Trophoblast cell (in vitro differentiated cells and primary cell): ENCODE measurements around the gene MEF2D.
A peak's percentile ranks its signal among the peaks of the same experiment; 100 is the strongest.

Experiments
- DNase-seq, 2 donors: peaks; one replicate each; pipeline ENCODE4 v3.0.0-alpha.2; 2016
- H2AFZ ChIP-seq: 2 replicates; pipeline ENCODE4 v1.6.1; 2013; ENCODE audit warnings: low read length, moderate library complexity, mild to moderate bottlenecking; ENCODE audit not compliant: insufficient read depth, poor library complexity
- H2AK5ac ChIP-seq: 2 replicates; pipeline ENCODE4 v1.6.1; 2013; ENCODE audit warnings: mild to moderate bottlenecking, low read length
- H2BK120ac ChIP-seq: 2 replicates; pipeline ENCODE4 v1.6.1; 2013; ENCODE audit warnings: low read length, mild to moderate bottlenecking, moderate library complexity; ENCODE audit not compliant: insufficient read depth, poor library complexity
- H2BK12ac ChIP-seq: 2 replicates; pipeline ENCODE4 v1.6.1; 2013; ENCODE audit warnings: mild to moderate bottlenecking, low read length, moderate library complexity
- H2BK5ac ChIP-seq: 2 replicates; pipeline ENCODE4 v1.6.1; 2013; ENCODE audit warnings: low read length, low read depth, moderate library complexity, mild to moderate bottlenecking; ENCODE audit not compliant: poor library complexity
- H3K14ac ChIP-seq: 2 replicates; pipeline ENCODE4 v1.6.1; 2013; ENCODE audit warnings: mild to moderate bottlenecking, low read length
- H3K18ac ChIP-seq: 2 replicates; pipeline ENCODE4 v1.6.1; 2013; ENCODE audit warnings: mild to moderate bottlenecking, low read length
- H3K23ac ChIP-seq: 2 replicates; pipeline ENCODE4 v1.6.1; 2013; ENCODE audit warnings: low read length
- H3K27ac ChIP-seq: 2 replicates; pipeline ENCODE4 v1.5.1; 2013; ENCODE audit warnings: low read depth, mild to moderate bottlenecking, inconsistent platforms, low read length, moderate library complexity
- H3K27me3 ChIP-seq: 2 replicates; pipeline ENCODE4 v1.6.1; 2013; ENCODE audit warnings: inconsistent platforms, mild to moderate bottlenecking, low read length, moderate library complexity; ENCODE audit not compliant: insufficient read depth
- H3K36me3 ChIP-seq, 2 experiments: 1 replicate in 1 of 2; 2 replicates in 1 of 2; pipeline ENCODE4 v1.6.1; 2013; ENCODE audit warnings: low read length in 2 of 2, mild to moderate bottlenecking in 2 of 2, moderate library complexity in 1 of 2; ENCODE audit not compliant: insufficient read depth in 2 of 2, control insufficient read depth in 1 of 2
- H3K4ac ChIP-seq: 2 replicates; pipeline ENCODE4 v1.6.1; 2013; ENCODE audit warnings: low read depth, mild to moderate bottlenecking, low read length, moderate library complexity
- H3K4me1 ChIP-seq, 2 experiments: 1 replicate in 1 of 2; 2 replicates in 1 of 2; pipeline ENCODE4 v1.6.1; 2013; ENCODE audit warnings: low read length in 2 of 2, mild to moderate bottlenecking in 2 of 2, moderate library complexity in 1 of 2; ENCODE audit not compliant: insufficient read depth in 2 of 2, control insufficient read depth in 1 of 2
- H3K4me2 ChIP-seq: 2 replicates; pipeline ENCODE4 v1.6.1; 2013; ENCODE audit warnings: inconsistent platforms, mild to moderate bottlenecking, low read length, moderate library complexity
- H3K4me3 ChIP-seq: 2 replicates; pipeline ENCODE4 v1.5.1; 2013; ENCODE audit warnings: mild to moderate bottlenecking, low read depth, low read length, inconsistent platforms
- H3K79me1 ChIP-seq: one replicate; pipeline ENCODE4 v1.6.1; 2013; ENCODE audit warnings: low read length
- H3K79me2 ChIP-seq: 2 replicates; pipeline ENCODE4 v1.6.1; 2013; ENCODE audit warnings: low read length, mild to moderate bottlenecking; ENCODE audit not compliant: control insufficient read depth, insufficient read depth, poor library complexity
- H3K9ac ChIP-seq: 2 replicates; pipeline ENCODE4 v1.6.1; 2013; ENCODE audit warnings: mild to moderate bottlenecking, low read length
- H3K9me3 ChIP-seq: 2 replicates; pipeline ENCODE4 v1.6.1; 2013; ENCODE audit warnings: low read depth, mild to moderate bottlenecking, control low read depth, inconsistent platforms, low read length; ENCODE audit not compliant: insufficient read depth
- H4K12ac ChIP-seq: 2 replicates; pipeline ENCODE4 v1.6.1; 2013; ENCODE audit warnings: low read depth, mild to moderate bottlenecking, low read length, moderate library complexity
- H4K8ac ChIP-seq: 2 replicates; pipeline ENCODE4 v1.6.1; 2013; ENCODE audit warnings: low read depth, mild to moderate bottlenecking, low read length, moderate library complexity
- H4K91ac ChIP-seq: one replicate; pipeline ENCODE4 v1.6.1; 2013; ENCODE audit warnings: low read depth, mild to moderate bottlenecking, low read length, moderate library complexity
- WGBS: extraction: QIAGEN DNeasy Blood & Tissue Kit; methylation state at CpG from one replicate; pipeline ENCODE4 v1.1.7; 2013; ENCODE audit warnings: missing lambda C conversion rate; ENCODE audit not compliant: insufficient read length, insufficient coverage; ENCODE audit errors: extremely low coverage; 5-methylcytosine and 5-hydroxymethylcytosine counted together

MEF2D gene

DNA sequence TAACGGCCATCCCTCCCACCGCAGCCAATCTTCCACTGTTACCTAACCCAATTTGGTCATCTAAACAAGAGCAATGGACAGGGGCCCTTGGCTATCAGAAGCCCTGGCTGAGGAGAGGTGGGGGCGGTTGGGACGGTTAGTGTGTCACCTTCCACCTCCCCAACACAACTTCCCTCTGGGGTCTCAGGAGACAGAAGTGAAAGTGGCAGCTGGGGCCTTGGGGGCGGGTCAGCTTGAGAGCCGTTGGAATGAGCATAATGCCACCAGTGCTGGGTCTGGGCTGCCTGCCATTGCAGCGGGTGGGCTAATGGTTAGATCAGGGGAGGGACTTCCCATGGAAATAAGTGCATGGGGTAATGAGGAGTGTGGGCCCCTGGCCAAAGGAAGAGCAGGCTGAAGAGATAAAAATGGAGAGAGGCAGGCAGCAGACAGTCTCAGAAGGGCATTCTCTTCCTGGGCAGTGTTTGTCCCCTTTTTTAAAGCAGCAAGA is 7.9 kb downstream of the MEF2D start:
- H3K23ac ChIP-seq = no peak overlapping the region
- H2AK5ac ChIP-seq = no peak overlapping the region
- WGBS = no CpG with 5 or more reads among the region's 7 CpGs
- H3K9ac ChIP-seq = no peak overlapping the region
- H2BK12ac ChIP-seq = no peak overlapping the region
- no peak for DNase-seq
- no peaks in the 10 kb centered on the region for H3K79me2 ChIP-seq
- H2AFZ ChIP-seq = no peak overlapping the region
- H3K36me3 ChIP-seq = peaks cover 2 to 4% of the 10 kb centered on the region in 2 experiments
- no peak overlapping the region for H3K27ac ChIP-seq
- H3K4me3 ChIP-seq = no peak overlapping the region
- no peaks in the 10 kb centered on the region for H3K27me3 ChIP-seq
- no peak overlapping the region for H3K4me2 ChIP-seq
- H4K8ac ChIP-seq = no peak overlapping the region
- no peak overlapping the region for H3K18ac ChIP-seq
- no peaks in the 10 kb centered on the region for H3K79me1 ChIP-seq
- no peak overlapping the region for H3K4ac ChIP-seq
- H3K14ac ChIP-seq = no peak overlapping the region
- H3K4me1 ChIP-seq = peaks cover 35 to 38% of the 10 kb centered on the region in 2 experiments
- H2BK120ac ChIP-seq = no peak overlapping the region
- no peaks in the 10 kb centered on the region for H3K9me3 ChIP-seq
- no peak overlapping the region for H4K12ac ChIP-seq
- H4K91ac ChIP-seq = no peak overlapping the region
- H2BK5ac ChIP-seq = no peak overlapping the region

DNA sequence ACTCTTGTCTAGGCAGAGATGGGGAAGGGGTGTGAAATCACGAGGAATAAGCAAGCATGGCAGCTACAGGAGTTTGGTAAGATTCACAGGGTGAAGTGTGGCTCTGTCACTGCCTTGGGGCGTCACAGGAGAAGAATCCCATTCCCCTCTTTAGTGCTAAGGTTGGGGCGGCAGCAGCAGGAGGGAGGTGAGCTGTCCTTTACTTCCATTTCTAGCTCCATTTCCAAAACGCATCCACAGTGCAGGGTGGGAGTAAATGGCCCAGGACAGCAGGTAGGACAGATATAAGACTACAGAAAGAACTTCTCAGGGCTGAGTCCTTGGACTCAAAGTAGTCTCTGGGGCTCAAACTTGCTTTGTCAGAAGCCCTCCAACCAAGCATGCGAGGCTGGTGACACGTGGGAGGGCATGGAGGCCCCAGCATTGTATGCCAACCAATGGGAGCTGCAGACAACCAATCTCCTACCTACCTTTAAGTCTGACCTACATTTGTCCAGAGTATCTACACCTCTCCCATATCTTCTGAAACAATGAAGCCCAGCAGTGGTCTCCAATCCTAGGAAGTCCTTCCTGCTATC is 8.5 kb downstream of the MEF2D start:
- no peak for DNase-seq
- H3K4me2 ChIP-seq = no peak overlapping the region
- no peak overlapping the region for H2BK120ac ChIP-seq
- no peaks in the 10 kb centered on the region for H3K79me2 ChIP-seq
- no CpG with 5 or more reads among the region's 6 CpGs for WGBS
- H3K27ac ChIP-seq = no peak overlapping the region
- H3K23ac ChIP-seq = no peak overlapping the region
- H3K36me3 ChIP-seq = peaks cover 2 to 4% of the 10 kb centered on the region in 2 experiments
- H3K14ac ChIP-seq = no peak overlapping the region
- no peak overlapping the region for H4K12ac ChIP-seq
- H4K8ac ChIP-seq = no peak overlapping the region
- no peak overlapping the region for H3K4ac ChIP-seq
- no peak overlapping the region for H4K91ac ChIP-seq
- H3K4me1 ChIP-seq = peaks cover 33 to 35% of the 10 kb centered on the region in 2 experiments
- H2BK12ac ChIP-seq = no peak overlapping the region
- H2AK5ac ChIP-seq = no peak overlapping the region
- no peaks in the 10 kb centered on the region for H3K27me3 ChIP-seq
- H2AFZ ChIP-seq = no peak overlapping the region
- no peak overlapping the region for H3K9ac ChIP-seq
- no peak overlapping the region for H2BK5ac ChIP-seq
- H3K4me3 ChIP-seq = no peak overlapping the region
- H3K18ac ChIP-seq = no peak overlapping the region
- no peaks in the 10 kb centered on the region for H3K79me1 ChIP-seq
- H3K9me3 ChIP-seq = no peaks in the 10 kb centered on the region

DNA sequence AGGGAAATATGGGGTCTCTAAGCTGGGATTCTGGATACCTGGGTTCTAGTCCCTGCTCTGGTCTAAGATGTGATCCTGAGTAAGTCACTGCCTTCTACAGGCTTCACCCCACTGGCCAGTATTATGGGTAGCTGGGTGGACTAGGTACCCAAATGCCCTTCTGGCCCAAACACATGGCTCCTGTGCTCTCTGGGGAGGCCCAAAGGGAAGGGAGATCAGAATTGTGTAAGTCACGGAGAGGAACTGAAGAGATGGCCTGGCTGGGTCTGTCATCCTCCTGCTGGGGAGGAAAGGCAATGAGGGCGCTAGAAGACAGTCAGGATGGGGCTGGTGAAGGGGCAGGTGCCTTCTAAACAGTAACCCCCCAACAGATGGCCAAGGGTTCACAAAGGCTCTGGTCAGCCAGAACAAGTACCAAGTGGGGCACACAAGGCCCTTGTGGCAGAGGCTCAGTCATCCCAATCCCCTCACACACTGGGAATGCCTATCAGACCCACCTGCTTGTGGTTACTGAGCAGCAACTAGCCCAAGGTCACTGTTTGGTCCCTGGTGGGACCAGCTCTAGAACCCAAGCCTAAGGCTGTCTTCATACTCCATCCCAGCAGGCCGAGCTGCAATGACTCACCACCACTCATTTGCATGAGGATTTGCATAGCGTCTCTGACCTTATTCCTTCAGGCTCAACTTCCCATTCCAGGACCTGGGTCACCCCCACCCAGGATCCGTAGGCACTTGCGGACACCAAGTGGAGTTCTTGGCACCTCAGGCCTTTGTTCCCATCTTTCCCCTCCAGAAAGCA is 9.2 kb downstream of the MEF2D start:
- no peaks in the 10 kb centered on the region for H3K79me1 ChIP-seq
- DNase-seq = no peak
- H3K27me3 ChIP-seq = no peaks in the 10 kb centered on the region
- H3K27ac ChIP-seq = no peak overlapping the region
- no peak overlapping the region for H2AK5ac ChIP-seq
- peaks cover 0 to 4% of the 10 kb centered on the region in 2 experiments for H3K36me3 ChIP-seq
- no peak overlapping the region for H4K8ac ChIP-seq
- no peak overlapping the region for H3K9ac ChIP-seq
- no peaks in the 10 kb centered on the region for H3K9me3 ChIP-seq
- H3K4me1 ChIP-seq = peaks cover 33 to 35% of the 10 kb centered on the region in 2 experiments
- H4K12ac ChIP-seq = no peak overlapping the region
- no peak overlapping the region for H3K4ac ChIP-seq
- H3K23ac ChIP-seq = no peak overlapping the region
- H2BK12ac ChIP-seq = no peak overlapping the region
- H3K4me2 ChIP-seq = no peak overlapping the region
- no peak overlapping the region for H2BK5ac ChIP-seq
- H3K4me3 ChIP-seq = no peak overlapping the region
- H3K14ac ChIP-seq = no peak overlapping the region
- H2BK120ac ChIP-seq = no peak overlapping the region
- WGBS = no CpG with 5 or more reads among the region's 6 CpGs
- H2AFZ ChIP-seq = no peak overlapping the region
- no peak overlapping the region for H4K91ac ChIP-seq
- H3K79me2 ChIP-seq = no peaks in the 10 kb centered on the region
- no peak overlapping the region for H3K18ac ChIP-seq

DNA sequence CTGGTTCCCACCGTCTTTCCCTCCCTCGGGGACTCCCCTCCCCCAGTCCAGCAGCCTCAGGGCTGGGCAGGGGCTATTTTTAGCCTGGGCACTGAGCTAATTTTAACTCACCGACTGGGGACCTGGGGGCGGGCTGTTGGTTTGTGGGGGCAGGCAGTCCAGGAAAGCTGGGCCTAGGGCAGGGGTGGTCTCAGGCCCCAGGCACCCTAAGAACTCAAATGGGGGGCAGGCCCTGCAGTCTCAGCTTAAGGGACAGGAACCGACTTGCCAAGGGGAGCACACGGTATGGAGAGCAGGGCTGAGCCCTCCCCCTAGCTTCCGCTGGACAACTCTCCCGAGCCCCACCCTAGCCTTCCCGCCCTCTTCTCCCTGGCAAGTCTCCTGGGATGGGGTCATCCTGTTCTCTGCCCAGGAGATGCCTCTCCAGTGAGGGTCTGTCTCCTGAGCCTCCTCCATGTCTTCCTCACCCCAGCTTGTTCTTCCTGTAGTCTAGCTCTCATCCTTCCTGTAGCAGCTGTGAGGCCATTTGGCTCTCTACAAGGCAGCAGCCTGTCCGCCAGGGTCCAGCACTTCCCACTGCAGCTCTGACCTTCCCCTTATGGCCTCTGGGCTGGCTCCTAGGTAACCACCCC is 10.1 kb downstream of the MEF2D start:
- Histone ChIP-seq H3K36me3 (peaks cover 0 to 4% of the 10 kb centered on the region in 2 experiments), H2BK120ac (no peak overlapping the region), H2AK5ac (no peak overlapping the region), H3K23ac (no peak overlapping the region), H3K4ac (no peak overlapping the region), H3K4me3 (no peak overlapping the region), H3K4me1 (peaks cover 33 to 35% of the 10 kb centered on the region in 2 experiments), H2BK12ac (no peak overlapping the region), H3K4me2 (peak overlapping the region; percentile 26), H3K79me1 (no peaks in the 10 kb centered on the region), H3K18ac (peak overlapping the region; percentile 40), H3K9me3 (no peaks in the 10 kb centered on the region), H2BK5ac (no peak overlapping the region), H3K9ac (no peak overlapping the region), H4K8ac (no peak overlapping the region), H3K27ac (no peak overlapping the region), H4K12ac (no peak overlapping the region), H4K91ac (no peak overlapping the region), H3K27me3 (no peaks in the 10 kb centered on the region), H2AFZ (no peak overlapping the region), H3K14ac (no peak overlapping the region), H3K79me2 (no peaks in the 10 kb centered on the region)
- no peak for DNase-seq
- WGBS = no CpG with 5 or more reads among the region's 10 CpGs
